MCF 10A (cell line): Measurements from ENCODE around the gene RBM46. TPM values are rescaled to one million over a fixed set of nuclear protein-coding genes. Genes with fewer than 3 reads are reported as not detected.
A peak's percentile ranks its signal among the peaks of the same experiment; 100 is the strongest.

ENCODE experiments used
- Bru-seq: library from RNA; stranded (reverse); fragments of 400-500 nt; gene quantifications from one replicate; lab custom pipeline; 2021; lab: Mats Ljungman, UMichigan
- BruChase-seq, 2 experiments: library from RNA; stranded (reverse); fragments of 400-500 nt; gene quantifications; one replicate each; lab custom pipeline; 2021; lab: Mats Ljungman, UMichigan
- BruUV-seq: library from RNA; stranded (reverse); fragments of 400-500 nt; replicated peaks from 2 replicates; lab custom pipeline; 2021; lab: Mats Ljungman, UMichigan
- CTCF ChIA-PET: fragments of 300-600 bp; sonication (Branson Sonifier 250); formaldehyde crosslinking; extraction: SDS; loops from one replicate; lab custom pipeline; 2021; ENCODE audit warnings: antibody characterized with exemption, inconsistent platforms; lab: Yijun Ruan, JAX
- POLR2A ChIA-PET: fragments of 300-600, 350-650 bp; sonication (Branson Sonifier 250); formaldehyde crosslinking; extraction: SDS; loops from one replicate; lab custom pipeline; 2020; ENCODE audit warnings: antibody characterized with exemption, inconsistent platforms; lab: Yijun Ruan, JAX
- DNase-seq: peaks from one replicate; pipeline ENCODE4 v3.0.0-alpha.2; 2018; ENCODE audit not compliant: unreplicated experiment
- H3K27ac Mint-ChIP-seq: one replicate; pipeline ENCODE4 v1.8.0; 2022; ENCODE audit warnings: mild to moderate bottlenecking, low read depth, mixed read lengths; ENCODE audit not compliant: unreplicated experiment
- H3K27me3 Mint-ChIP-seq: one replicate; pipeline ENCODE4 v1.8.0; 2022; ENCODE audit warnings: mixed read lengths; ENCODE audit not compliant: insufficient read depth, unreplicated experiment
- H3K36me3 Mint-ChIP-seq: one replicate; pipeline ENCODE4 v1.8.0; 2022; ENCODE audit warnings: mild to moderate bottlenecking, moderate library complexity, mixed read lengths; ENCODE audit not compliant: insufficient read depth, unreplicated experiment
- H3K4me1 Mint-ChIP-seq: one replicate; pipeline ENCODE4 v1.8.0; 2022; ENCODE audit warnings: mixed read lengths; ENCODE audit not compliant: insufficient read depth, unreplicated experiment
- H3K4me3 Mint-ChIP-seq: one replicate; pipeline ENCODE4 v1.8.0; 2022; ENCODE audit warnings: mild to moderate bottlenecking, moderate library complexity, mixed read lengths; ENCODE audit not compliant: unreplicated experiment
- H3K9me3 Mint-ChIP-seq: one replicate; pipeline ENCODE4 v1.8.0; 2022; ENCODE audit warnings: mixed read lengths; ENCODE audit not compliant: unreplicated experiment
- CTCF ChIP-seq: fragments of 200-600 bp; IDR thresholded peaks from one replicate; pipeline ENCODE4 v1.8.0; 2022; ENCODE audit warnings: antibody characterized with exemption, mild to moderate bottlenecking; ENCODE audit not compliant: unreplicated experiment
- intact Hi-C: fragments of 100-400 bp; cut with micrococcal nuclease; formaldehyde crosslinking; loops from 2 replicates; pipeline ENCODE4 v1.14.1; 2022
- long read RNA-seq: library from polyadenylated mRNA; stranded (forward); transcript quantifications from one replicate; pipeline ENCODE4 v2.0.0, GENCODE V29; 2022
- total RNA-seq: library from RNA; stranded (reverse); gene quantifications from 2 replicates; pipeline ENCODE4 v1.2.3, GENCODE V29; 2022

RBM46 gene
- 0.21 and 0.29 TPM in 2 replicates for total RNA-seq
- Bru-seq, nascent RNA: percentile 28 among the genes with signal in this experiment
- BruChase-seq, experiment 1, labeled RNA remaining after a 6-hour chase: percentile 30 among the genes with signal in this experiment
- BruChase-seq, experiment 2, labeled RNA remaining after a 2-hour chase: percentile 36 among the genes with signal in this experiment
- long read RNA-seq: 0 reads

GRCh38 chr4:154781126-154781982, at the start of gene RBM46:
Gene RBM46 (plus strand): TSS chr4:154781272. CDS start chr4:154796753, 15,481 bp downstream.
- no peak for TF ChIP-seq CTCF
- Mint-ChIP-seq H3K27ac (no peak within 1 kb of the TSS), H3K27me3 (no peaks in the 10 kb centered on the region), H3K36me3 (no peaks in the 10 kb centered on the region), H3K4me1 (no peaks in the 10 kb centered on the region), H3K4me3 (no peak within 1 kb of the TSS), H3K9me3 (peaks cover 4% of the 10 kb centered on the region)
- intact Hi-C loops: no loop called here
- CTCF ChIA-PET: interaction anchor here (0.6 to 5.5 kb wide), 14 partner anchors 12 to 231 kb away, joined by 3 to 117 read pairs (median 4); partner anchors contain the start of gene PLRG1
- no peak for DNase-seq
- BruUV-seq: no TSS peak
- POLR2A ChIA-PET: interaction anchor here (0.6 kb wide), 1 partner anchor 26 kb away, joined by 3 read pairs; no protein-coding TSS in a partner anchor

- Mint-ChIP-seq H3K9me3 (no peaks in the 10 kb centered on the region), H3K4me1 (peaks cover 9% of the 10 kb centered on the region), H3K4me3 (no peak overlapping the region), H3K27me3 (no peaks in the 10 kb centered on the region), H3K36me3 (no peaks in the 10 kb centered on the region), H3K27ac (peak overlapping the region; percentile 2)
- DNase-seq: no peak
- CTCF ChIA-PET: interaction anchor here (0.6 to 1.8 kb wide), 2 partner anchors 12 to 46 kb away, joined by 4 to 6 read pairs; partner anchors contain the start of gene LRAT
- TF ChIP-seq CTCF: no peak
- intact Hi-C loops: no loop called here
- POLR2A ChIA-PET: interaction anchor here (1.1 to 4.8 kb wide), 3 partner anchors 12 to 44 kb away, joined by 3 to 25 read pairs (median 17); partner anchors contain the start of gene LRAT
- no TSS peak for BruUV-seq
Observed at GRCh38 chr4:154731756-154732155, 49.3 kb upstream of the RBM46 start.

- no peaks in the 10 kb centered on the region for H3K9me3 Mint-ChIP-seq
- peaks cover 9% of the 10 kb centered on the region for H3K4me1 Mint-ChIP-seq
- H3K27me3 Mint-ChIP-seq: no peaks in the 10 kb centered on the region
- POLR2A ChIA-PET: interaction anchor here (1.0 to 4.8 kb wide), 3 partner anchors 11 to 14 kb away, joined by 3 to 25 read pairs (median 11); partner anchors contain the start of gene LRAT
- TF ChIP-seq CTCF: no peak
- H3K4me3 Mint-ChIP-seq: no peak overlapping the region
- H3K36me3 Mint-ChIP-seq: no peaks in the 10 kb centered on the region
- no TSS peak for BruUV-seq
- intact Hi-C loops: no loop called here
- DNase-seq: peak; percentile 53
- CTCF ChIA-PET: interaction anchor here (0.7 to 1.8 kb wide), 2 partner anchors 10 to 11 kb away, joined by 3 to 6 read pairs; partner anchors contain the start of gene LRAT
- H3K27ac Mint-ChIP-seq: peak overlapping the region; percentile 2
Observed at GRCh38 chr4:154732669-154733068, 48.4 kb upstream of the RBM46 start.
